Measurements from ENCODE around the gene TP63.

Gene TP63

DNA sequence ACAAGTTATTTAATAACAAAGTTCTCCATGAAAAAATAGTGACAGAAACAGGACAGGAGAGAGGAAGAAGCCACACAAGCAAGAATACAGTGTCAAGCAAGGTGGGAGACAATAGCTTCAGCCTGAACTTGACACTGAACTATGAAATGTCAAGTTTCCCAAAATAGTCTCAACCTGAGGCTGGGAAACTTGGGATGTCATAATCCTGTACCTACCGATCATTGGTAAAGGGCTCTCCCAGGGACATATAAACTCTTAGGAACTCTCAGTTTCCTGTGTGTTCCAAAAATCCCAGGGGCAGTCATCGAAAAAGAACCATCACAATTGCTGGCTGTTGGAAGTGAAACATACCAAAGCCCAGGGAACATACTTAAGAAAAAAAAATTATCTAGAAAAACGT is 277.9 kb downstream of the TP63 start:
- no peak for TF ChIP-seq YY1 (IDR thresholded peaks at IDR 0.05; ENCODE audit: insufficient read depth, insufficient read length)
- TF ChIP-seq ZNF274 (IDR thresholded peaks at IDR 0.05; ENCODE audit: low read depth, low read length): no peak
- TF ChIP-seq SUZ12 (IDR thresholded peaks at IDR 0.05; ENCODE audit: extremely low read depth, insufficient read depth, insufficient read length): no peak
- Histone ChIP-seq H3K27me3 (ENCODE audit: insufficient read depth, insufficient read length) (no peaks in the 10 kb centered on the region), H3K9me3 (ENCODE audit: insufficient read depth, low read length) (no peaks in the 10 kb centered on the region), H3K4me3 (ENCODE audit: insufficient read length, low read depth) (no peak overlapping the region), H3K4me1 (ENCODE audit: insufficient read depth, insufficient read length) (no peaks in the 10 kb centered on the region), H3K9ac (ENCODE audit: insufficient read length, low read depth) (no peak overlapping the region), H3K36me3 (ENCODE audit: insufficient read depth, insufficient read length, low read length) (no peaks in the 10 kb centered on the region)
- no peak for DNase-seq (ENCODE audit: low read depth, low spot score)

DNA sequence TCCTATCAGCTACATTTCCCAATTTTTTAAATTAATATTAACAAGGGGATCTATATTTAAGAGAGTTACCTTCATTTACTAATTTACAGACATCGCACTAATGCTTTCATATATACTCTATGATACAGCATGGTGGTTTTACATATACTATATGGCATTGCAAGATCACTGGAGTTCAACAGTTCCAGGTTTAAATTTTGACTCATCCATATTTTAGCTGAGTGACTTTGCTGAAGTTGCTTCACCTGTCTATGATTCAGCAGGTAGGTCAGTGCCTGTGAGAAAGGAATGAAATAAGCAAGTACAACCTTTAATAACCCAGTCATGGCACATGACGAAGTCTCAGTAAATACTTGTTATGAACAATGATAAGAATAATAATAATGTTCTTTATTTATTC is 278.4 kb downstream of the TP63 start:
- no peak for DNase-seq (ENCODE audit: low read depth, low spot score)
- TF ChIP-seq ZNF274 (IDR thresholded peaks at IDR 0.05; ENCODE audit: low read depth, low read length): no peak
- TF ChIP-seq YY1 (IDR thresholded peaks at IDR 0.05; ENCODE audit: insufficient read depth, insufficient read length): no peak
- no peak for TF ChIP-seq SUZ12 (IDR thresholded peaks at IDR 0.05; ENCODE audit: extremely low read depth, insufficient read depth, insufficient read length)
- no peaks in the 10 kb centered on the region for H3K9me3 ChIP-seq (ENCODE audit: insufficient read depth, low read length)
- no peaks in the 10 kb centered on the region for H3K27me3 ChIP-seq (ENCODE audit: insufficient read depth, insufficient read length)
- H3K36me3 ChIP-seq (ENCODE audit: insufficient read depth, insufficient read length, low read length): no peaks in the 10 kb centered on the region
- H3K4me3 ChIP-seq (ENCODE audit: insufficient read length, low read depth): no peak overlapping the region
- no peak overlapping the region for H3K9ac ChIP-seq (ENCODE audit: insufficient read length, low read depth)
- no peaks in the 10 kb centered on the region for H3K4me1 ChIP-seq (ENCODE audit: insufficient read depth, insufficient read length)

DNA sequence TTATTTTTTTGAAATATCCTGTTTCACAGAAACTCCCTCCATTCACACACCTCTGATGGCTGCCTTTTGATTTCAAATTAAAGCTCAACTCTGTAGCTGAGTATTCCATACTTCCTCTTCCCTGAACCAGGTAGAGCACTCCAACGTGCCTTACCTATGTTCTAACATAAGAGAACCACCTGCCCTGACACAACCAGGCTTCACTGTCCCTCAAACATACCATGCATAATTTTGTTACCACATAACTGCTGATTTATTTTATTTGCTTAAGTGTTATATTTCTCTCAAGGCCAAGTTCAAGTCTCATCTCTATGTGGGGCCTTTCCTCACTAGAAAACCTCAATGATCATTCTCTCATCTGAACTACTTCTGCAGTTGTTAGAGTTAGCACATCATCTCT is 279.8 kb downstream of the TP63 start:
- Histone ChIP-seq H3K27me3 (ENCODE audit: insufficient read depth, insufficient read length) (no peaks in the 10 kb centered on the region), H3K36me3 (ENCODE audit: insufficient read depth, insufficient read length, low read length) (no peaks in the 10 kb centered on the region), H3K4me3 (ENCODE audit: insufficient read length, low read depth) (no peak overlapping the region), H3K9me3 (ENCODE audit: insufficient read depth, low read length) (no peaks in the 10 kb centered on the region), H3K4me1 (ENCODE audit: insufficient read depth, insufficient read length) (no peaks in the 10 kb centered on the region), H3K9ac (ENCODE audit: insufficient read length, low read depth) (no peak overlapping the region)
- no peak for TF ChIP-seq SUZ12 (IDR thresholded peaks at IDR 0.05; ENCODE audit: extremely low read depth, insufficient read depth, insufficient read length)
- TF ChIP-seq YY1 (IDR thresholded peaks at IDR 0.05; ENCODE audit: insufficient read depth, insufficient read length): no peak
- TF ChIP-seq ZNF274 (IDR thresholded peaks at IDR 0.05; ENCODE audit: low read depth, low read length): no peak
- no peak for DNase-seq (ENCODE audit: low read depth, low spot score)

DNA sequence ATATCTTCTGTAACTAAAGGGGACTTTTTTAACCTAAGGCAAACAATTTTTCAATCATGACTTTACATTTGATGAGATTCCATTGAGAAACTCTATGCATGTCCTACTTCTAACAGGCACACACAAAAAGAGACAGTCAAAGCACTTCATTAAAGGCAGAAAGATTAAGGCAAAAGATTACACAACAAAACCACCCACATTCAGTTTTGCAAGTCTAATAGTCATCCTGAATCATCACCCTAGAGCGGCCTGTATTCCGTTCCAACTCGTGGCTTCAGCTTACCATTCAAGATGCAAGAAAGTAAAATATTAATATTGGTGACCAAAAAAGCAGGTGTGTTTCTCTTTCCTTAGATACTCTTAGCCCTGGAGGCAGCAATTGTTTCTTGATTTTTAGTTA is 283.6 kb downstream of the TP63 start:
- DNase-seq (ENCODE audit: low read depth, low spot score): no peak
- no peaks in the 10 kb centered on the region for H3K9me3 ChIP-seq (ENCODE audit: insufficient read depth, low read length)

DNA sequence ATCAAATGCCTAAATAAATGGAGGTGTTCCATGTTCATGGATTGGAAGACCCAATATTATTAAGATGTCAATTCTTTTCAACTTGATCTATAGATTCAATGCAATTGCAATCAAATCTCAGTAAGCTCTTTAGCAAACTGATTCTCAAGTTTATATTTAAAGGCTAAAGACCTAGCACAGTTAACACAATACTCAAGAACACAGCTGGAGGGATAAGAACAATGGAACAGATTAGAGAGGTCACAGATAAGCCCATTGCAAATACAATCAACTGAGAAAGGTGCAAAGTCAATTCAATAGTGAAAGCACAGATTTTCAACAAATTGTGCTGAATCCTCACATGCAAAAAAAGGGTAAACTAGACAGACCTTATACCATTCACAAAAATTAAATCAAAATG is 290.6 kb downstream of the TP63 start:
- Histone ChIP-seq H3K4me3 (ENCODE audit: insufficient read length, low read depth) (no peak overlapping the region), H3K4me1 (ENCODE audit: insufficient read depth, insufficient read length) (no peaks in the 10 kb centered on the region), H3K36me3 (ENCODE audit: insufficient read depth, insufficient read length, low read length) (no peaks in the 10 kb centered on the region), H3K9me3 (ENCODE audit: insufficient read depth, low read length) (no peaks in the 10 kb centered on the region), H3K27me3 (ENCODE audit: insufficient read depth, insufficient read length) (no peaks in the 10 kb centered on the region), H3K9ac (ENCODE audit: insufficient read length, low read depth) (no peak overlapping the region)
- TF ChIP-seq YY1 (IDR thresholded peaks at IDR 0.05; ENCODE audit: insufficient read depth, insufficient read length) (no peak), ZNF274 (IDR thresholded peaks at IDR 0.05; ENCODE audit: low read depth, low read length) (no peak), SUZ12 (IDR thresholded peaks at IDR 0.05; ENCODE audit: extremely low read depth, insufficient read depth, insufficient read length) (no peak)
- DNase-seq (ENCODE audit: low read depth, low spot score): no peak

More for the DNA sequence above, 283.6 kb downstream of the TP63 start:
- H3K27me3 ChIP-seq (ENCODE audit: insufficient read depth, insufficient read length): no peaks in the 10 kb centered on the region
- no peak overlapping the region for H3K4me3 ChIP-seq (ENCODE audit: insufficient read length, low read depth)
- H3K36me3 ChIP-seq (ENCODE audit: insufficient read depth, insufficient read length, low read length): no peaks in the 10 kb centered on the region
- no peak overlapping the region for H3K9ac ChIP-seq (ENCODE audit: insufficient read length, low read depth)
- TF ChIP-seq SUZ12 (IDR thresholded peaks at IDR 0.05; ENCODE audit: extremely low read depth, insufficient read depth, insufficient read length) (no peak), ZNF274 (IDR thresholded peaks at IDR 0.05; ENCODE audit: low read depth, low read length) (no peak), YY1 (IDR thresholded peaks at IDR 0.05; ENCODE audit: insufficient read depth, insufficient read length) (no peak)
- no peaks in the 10 kb centered on the region for H3K4me1 ChIP-seq (ENCODE audit: insufficient read depth, insufficient read length)

DNA sequence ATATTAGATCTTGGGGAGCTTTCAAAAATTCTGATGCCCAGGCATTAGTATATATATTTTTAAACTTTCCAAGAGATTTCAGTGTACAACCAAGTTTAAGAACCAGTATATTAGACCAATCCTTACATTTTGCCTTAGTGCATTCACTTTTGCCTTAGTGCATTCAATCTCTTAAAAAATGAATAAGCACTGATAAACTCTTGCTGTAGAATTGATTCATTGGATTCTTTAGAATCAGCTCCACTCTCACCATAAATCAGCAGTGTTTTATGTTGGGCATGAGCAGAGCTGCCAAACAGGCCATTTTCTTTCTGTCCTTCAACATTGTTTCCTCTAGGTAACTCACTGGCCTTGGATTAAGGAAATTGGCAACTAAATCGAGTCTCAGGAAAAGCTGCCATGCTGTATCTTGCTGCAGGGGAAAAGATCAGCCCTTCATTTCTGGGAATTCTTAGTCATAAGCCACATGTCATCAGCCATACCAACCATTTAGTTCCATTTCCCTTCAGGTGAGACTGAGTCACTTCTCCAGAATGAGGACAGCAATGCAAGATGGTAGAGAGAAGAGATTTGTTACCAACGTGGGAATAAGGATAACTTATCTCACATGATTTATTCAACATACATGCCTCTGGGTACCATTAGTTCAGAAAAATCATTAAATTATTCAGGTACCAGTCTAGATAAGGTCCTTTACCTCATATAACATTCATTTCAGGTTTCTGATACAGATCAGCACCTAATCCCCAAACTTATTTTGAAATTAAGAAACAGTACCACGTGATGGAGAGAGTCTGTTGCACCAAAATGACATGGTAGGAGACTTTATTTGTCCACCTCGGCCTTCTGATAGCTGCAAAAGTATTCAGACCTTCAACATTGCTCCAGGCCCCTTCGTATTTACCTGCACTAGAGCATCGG is 297.0 kb downstream of the TP63 start:
- Histone ChIP-seq H3K9ac (ENCODE audit: insufficient read length, low read depth) (no peak overlapping the region), H3K27me3 (ENCODE audit: insufficient read depth, insufficient read length) (no peaks in the 10 kb centered on the region), H3K4me3 (ENCODE audit: insufficient read length, low read depth) (no peak overlapping the region), H3K9me3 (ENCODE audit: insufficient read depth, low read length) (no peaks in the 10 kb centered on the region), H3K36me3 (ENCODE audit: insufficient read depth, insufficient read length, low read length) (no peaks in the 10 kb centered on the region), H3K4me1 (ENCODE audit: insufficient read depth, insufficient read length) (no peaks in the 10 kb centered on the region)
- no peak for DNase-seq (ENCODE audit: low read depth, low spot score)
- TF ChIP-seq ZNF274 (IDR thresholded peaks at IDR 0.05; ENCODE audit: low read depth, low read length) (no peak), YY1 (IDR thresholded peaks at IDR 0.05; ENCODE audit: insufficient read depth, insufficient read length) (no peak), SUZ12 (IDR thresholded peaks at IDR 0.05; ENCODE audit: extremely low read depth, insufficient read depth, insufficient read length) (no peak)

DNA sequence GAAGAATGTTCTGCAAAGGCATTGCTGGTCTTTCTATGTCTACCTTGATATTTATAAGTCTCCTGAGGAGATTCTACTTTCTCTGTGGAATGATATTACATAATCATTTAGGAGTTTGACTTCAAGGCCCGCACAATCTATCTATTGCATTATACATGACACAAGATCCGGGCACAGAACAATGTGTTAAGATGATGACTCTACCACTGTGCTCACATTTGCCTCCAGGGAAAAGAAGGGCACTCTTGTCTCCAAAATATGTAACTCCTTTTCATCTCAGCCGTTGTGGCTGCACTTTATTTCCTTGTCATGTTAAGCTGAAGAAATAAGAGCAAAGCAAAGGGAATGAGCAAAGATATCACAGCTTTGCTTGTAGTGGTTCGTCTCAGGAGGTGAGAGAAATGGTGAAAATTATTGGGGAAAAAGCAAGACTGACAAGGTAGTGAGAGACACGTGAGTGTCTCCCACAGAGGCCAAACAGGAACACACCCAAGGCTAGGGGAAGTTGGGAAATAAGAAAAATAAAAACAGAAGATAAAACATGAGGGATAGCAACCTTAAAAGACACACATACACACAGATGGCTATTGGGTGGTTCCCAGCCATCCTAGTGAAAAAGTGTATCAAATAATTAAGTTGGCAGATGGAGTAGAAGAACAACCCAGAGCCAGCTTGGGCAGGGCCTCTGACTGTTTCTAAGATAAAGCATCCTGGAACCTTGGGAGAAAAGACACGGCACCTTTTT is 305.2 kb downstream of the TP63 start:
- TF ChIP-seq YY1 (IDR thresholded peaks at IDR 0.05; ENCODE audit: insufficient read depth, insufficient read length): no peak
- no peak overlapping the region for H3K4me3 ChIP-seq (ENCODE audit: insufficient read length, low read depth)
- H3K4me1 ChIP-seq (ENCODE audit: insufficient read depth, insufficient read length): no peaks in the 10 kb centered on the region
- no peak for DNase-seq (ENCODE audit: low read depth, low spot score)
- H3K9me3 ChIP-seq (ENCODE audit: insufficient read depth, low read length): peaks cover 5% of the 10 kb centered on the region; the same call in 1 of the 2 replicates
- no peak overlapping the region for H3K9ac ChIP-seq (ENCODE audit: insufficient read length, low read depth)
- H3K36me3 ChIP-seq (ENCODE audit: insufficient read depth, insufficient read length, low read length): no peaks in the 10 kb centered on the region
- no peaks in the 10 kb centered on the region for H3K27me3 ChIP-seq (ENCODE audit: insufficient read depth, insufficient read length)
